ENCODE measurements around the gene KIAA0232. TPM values are rescaled to one million over a fixed set of nuclear protein-coding genes. Genes with fewer than 3 reads are reported as not detected.

The KIAA0232 gene
- total and polyA plus RNA-seq, 9 of the 15 experiments (the other 6 are each of a cell fraction or from before 2014, with no cell fraction given), result 3.5 to 17.4 (median 13.0) TPM

DNA sequence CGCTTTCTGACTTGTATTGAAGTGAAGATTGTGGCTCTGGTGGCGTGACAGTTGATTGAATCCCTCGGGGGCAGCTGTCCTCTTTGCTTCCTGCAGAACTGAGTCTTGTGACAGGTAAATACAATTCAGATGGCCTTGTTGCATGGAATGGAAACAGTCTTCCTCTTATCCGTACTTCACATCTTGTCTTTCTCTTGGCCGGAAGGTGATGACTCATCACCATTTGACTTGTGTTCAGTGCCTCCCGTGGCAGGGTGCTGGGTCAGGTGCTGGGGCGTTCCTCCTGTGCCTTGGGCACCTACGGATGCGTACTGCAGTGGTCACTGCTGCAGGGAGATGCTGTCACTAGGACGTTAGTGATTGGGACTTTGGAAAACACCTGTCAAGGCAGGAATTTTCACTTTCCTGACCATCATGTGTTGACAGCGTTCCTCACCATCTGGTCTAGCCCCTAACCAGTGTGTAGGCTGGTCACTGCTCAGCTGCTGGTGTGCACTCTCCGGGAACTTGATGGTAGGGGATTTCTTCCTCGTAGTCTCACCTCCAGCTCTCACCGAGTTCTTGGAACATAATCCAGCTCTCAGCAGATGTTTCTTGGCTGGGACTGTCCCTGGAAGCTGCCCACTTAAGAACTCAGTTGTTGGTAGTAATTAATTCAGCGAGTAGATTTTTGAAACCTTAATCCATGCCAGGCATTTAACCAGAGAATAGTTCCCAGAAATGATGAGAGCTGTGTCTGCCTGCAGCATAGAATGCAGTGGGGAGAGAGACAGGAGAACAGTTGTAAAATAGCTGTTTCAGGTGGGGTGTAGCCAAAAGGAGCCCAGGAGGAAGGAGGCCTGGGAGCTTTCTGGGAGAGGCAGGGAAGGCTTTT lies 134.3 kb downstream of the KIAA0232 start (continued):
- TF ChIP-seq, protein P1, sequence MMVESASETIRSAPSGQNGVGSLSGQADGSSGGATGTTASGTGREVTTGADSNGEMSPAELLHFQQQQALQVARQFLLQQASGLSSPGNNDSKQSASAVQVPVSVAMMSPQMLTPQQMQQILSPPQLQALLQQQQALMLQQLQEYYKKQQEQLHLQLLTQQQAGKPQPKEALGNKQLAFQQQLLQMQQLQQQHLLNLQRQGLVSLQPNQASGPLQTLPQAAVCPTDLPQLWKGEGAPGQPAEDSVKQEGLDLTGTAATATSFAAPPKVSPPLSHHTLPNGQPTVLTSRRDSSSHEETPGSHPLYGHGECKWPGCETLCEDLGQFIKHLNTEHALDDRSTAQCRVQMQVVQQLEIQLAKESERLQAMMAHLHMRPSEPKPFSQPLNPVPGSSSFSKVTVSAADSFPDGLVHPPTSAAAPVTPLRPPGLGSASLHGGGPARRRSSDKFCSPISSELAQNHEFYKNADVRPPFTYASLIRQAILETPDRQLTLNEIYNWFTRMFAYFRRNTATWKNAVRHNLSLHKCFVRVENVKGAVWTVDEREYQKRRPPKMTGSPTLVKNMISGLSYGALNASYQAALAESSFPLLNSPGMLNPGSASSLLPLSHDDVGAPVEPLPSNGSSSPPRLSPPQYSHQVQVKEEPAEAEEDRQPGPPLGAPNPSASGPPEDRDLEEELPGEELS (CRISPR knock-in tag; IDR thresholded peaks at IDR 0.05; ENCODE audit: borderline replicate concordance), result no peak
- TF ChIP-seq SLC30A9 (CRISPR knock-in tag; IDR thresholded peaks at IDR 0.05), result no peak
- TF ChIP-seq ATF3 (IDR thresholded peaks at IDR 0.05), result peak; percentile 100
- peak; percentile 93 for TF ChIP-seq ATF3 (CRISPR knock-in tag; conservative IDR thresholded peaks at IDR 0.05)
- peak; percentile 99 for TF ChIP-seq SMARCA4 (IDR thresholded peaks at IDR 0.05)
- TF ChIP-seq KLF10 (CRISPR knock-in tag; IDR thresholded peaks at IDR 0.05), result no peak
- no peak for TF ChIP-seq BCLAF1 (IDR thresholded peaks at IDR 0.05; ENCODE audit: borderline replicate concordance in 1 of 2, control insufficient read depth in 1 of 2, low read depth in 2 of 2, low read length in 1 of 2)
- TF ChIP-seq ZNF354B (CRISPR knock-in tag; IDR thresholded peaks at IDR 0.05), result no peak
- TF ChIP-seq CBFA2T2 (conservative IDR thresholded peaks at IDR 0.05), result peak; percentile 91
- TF ChIP-seq, protein P2, sequence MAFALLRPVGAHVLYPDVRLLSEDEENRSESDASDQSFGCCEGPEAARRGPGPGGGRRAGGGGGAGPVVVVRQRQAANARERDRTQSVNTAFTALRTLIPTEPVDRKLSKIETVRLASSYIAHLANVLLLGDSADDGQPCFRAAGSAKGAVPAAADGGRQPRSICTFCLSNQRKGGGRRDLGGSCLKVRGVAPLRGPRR (CRISPR knock-in tag; IDR thresholded peaks at IDR 0.05), result no peak
- TF ChIP-seq ZNF212 (CRISPR knock-in tag; IDR thresholded peaks at IDR 0.05), result no peak
- no peak for TF ChIP-seq RNF219 (CRISPR knock-in tag; IDR thresholded peaks at IDR 0.05)
- peak; percentile 92 for TF ChIP-seq MTA1 (IDR thresholded peaks at IDR 0.05; ENCODE audit: borderline replicate concordance)

Measured in K562 (cell line).